GM12872 (cell line): ENCODE measurements around the gene ZNRF3.

Experiments
- CTCF ChIP-seq: IDR thresholded peaks from 3 replicates; pipeline ENCODE4 v1.5.1; 2011; ENCODE audit warnings: low read depth, mild to moderate bottlenecking, low read length, moderate library complexity; ENCODE audit not compliant: insufficient read depth

The ZNRF3 gene

DNA sequence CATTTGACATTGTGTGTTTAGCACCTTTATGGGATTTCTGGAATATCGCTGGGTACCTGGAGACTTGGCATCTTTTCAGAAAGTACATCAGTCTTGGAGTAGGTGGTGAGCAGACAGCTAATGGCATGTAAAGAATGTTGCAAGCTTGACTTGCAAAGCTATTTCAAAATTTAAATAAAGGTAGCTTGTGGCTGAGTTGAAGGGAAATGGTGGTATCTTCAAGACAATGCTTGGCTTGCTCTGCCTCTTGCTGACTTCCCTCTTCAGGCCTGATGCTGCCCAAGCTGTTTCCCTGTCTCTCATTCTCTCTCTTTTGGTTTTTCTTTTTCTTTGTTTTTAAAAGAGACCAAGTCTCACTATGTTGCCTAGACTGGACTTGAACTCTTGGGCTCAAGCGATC, 13.2 kb downstream of the ZNRF3 start:
- TF ChIP-seq CTCF: no peak

DNA sequence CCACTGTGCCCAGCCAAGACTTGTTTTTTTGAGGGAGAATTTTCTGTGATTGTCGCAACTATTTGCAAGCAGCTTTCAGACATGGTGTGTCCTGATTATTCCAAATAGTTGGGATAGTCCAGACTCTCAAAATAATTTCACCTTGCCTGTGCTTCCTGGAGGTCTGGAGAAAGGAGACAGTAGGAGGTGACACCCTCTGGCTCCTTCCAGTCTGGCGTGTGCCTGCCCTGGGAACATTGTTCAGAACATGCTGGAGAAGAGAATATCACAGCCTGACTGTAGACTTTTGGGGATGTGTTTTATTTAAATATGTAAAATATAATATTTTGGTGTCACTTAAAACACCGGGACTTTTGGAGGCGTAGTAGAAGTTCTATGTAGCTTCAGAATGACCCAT, 14.9 kb downstream of the ZNRF3 start:
- TF ChIP-seq CTCF: no peak

DNA sequence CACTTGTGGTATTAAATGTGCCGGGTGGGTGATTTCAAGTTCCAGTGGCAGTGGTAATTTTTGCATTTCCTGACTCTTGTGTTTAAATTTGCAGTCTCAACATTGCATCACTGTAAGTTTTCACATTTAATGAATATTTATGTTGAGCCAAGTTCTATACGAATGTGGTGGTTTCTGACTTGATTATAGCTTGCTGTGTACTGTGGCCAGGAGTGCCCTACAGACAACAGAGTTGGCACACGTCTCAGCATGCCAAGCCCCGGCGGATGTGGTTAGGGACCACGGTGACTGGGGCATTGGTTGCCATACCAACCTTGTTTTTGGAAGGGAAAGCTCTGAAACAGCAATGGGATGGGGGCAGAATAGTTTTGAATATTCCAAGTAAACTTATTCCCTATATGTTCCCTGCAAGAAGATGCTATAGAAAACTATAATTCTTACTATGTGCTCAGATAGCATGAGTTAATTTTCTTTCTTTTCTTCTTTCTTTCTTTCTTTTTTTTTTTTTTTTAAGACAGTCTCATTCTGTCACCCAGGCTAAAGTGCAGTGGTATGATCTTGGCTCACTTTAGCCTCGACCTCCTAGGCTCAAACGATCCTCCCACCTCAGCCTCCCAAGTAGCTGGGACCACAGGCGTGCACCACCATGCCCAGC, 16.0 kb downstream of the ZNRF3 start:
- no peak for TF ChIP-seq CTCF

DNA sequence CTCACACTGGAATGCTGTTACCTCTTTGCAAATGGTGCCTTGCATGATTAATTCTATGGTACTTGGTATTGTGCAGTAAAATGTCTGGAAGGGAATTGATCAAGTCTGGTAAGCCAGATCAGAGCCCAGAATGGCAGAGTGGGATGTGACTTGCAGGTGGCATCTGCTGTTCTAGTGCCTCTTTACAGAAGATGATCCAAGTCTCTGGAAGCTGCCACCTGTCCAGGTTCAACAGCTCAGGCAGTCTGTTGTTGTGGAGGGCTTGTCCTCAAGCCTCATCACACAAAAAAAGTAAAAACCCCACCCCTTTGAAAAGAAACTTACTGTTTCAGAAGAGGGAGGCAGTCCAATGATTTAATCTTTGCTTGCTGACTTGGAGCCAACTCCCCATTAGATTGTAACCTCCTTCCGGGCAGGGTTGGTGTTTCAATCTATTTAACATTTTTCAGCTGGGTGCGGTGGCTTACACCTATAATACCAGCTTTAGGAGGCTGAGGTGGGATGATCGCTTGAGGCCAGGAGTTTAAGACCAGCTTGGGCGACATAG, 17.1 kb downstream of the ZNRF3 start:
- TF ChIP-seq CTCF: no peak

DNA sequence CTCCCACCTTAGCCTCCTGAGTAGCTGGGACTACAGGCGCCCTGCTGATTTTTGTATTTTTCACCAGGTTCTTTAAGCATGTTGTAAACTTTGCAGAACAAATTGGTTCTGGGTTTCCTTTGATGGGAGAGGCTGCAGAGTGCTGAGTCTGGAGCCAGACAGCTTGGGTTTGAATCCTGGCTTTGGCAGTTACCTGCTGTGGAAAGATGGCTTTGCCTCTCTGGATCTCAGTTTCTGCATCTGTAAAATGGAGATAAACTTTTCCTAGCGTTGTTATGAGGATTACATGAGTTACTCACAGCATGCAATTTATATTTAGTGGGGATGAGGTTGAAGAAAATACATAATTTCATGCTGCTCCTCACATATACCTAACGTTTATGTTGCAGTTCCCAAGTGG, 19.1 kb downstream of the ZNRF3 start:
- TF ChIP-seq CTCF: no peak

GRCh38 chr22:28903080-28903479, 19.7 kb downstream of the ZNRF3 start:
- TF ChIP-seq CTCF: no peak

- TF ChIP-seq CTCF: no peak
Observed at GRCh38 chr22:28903729-28904128, 20.4 kb downstream of the ZNRF3 start.
